ENCODE measurements around the gene F8A3.
"Not testable (repeated sequence)": the region's sequence is repeated elsewhere in the genome, so short reads cannot be mapped to it uniquely, and the experiment has no call there.

Gene F8A3

GRCh38 chrX:155458471-155458870 is at the start of gene F8A3:
TSS of gene F8A3 (minus strand) at chrX:155458620. CDS start at chrX:155458600, 20 bp downstream.
- intact Hi-C loops (cut with DNase I); DNase-seq: not testable (repeated sequence)

- intact Hi-C loops (cut with DNase I), result no loop called here
- DNase-seq, result no peak
These were observed 46.9 kb upstream of the F8A3 start for GRCh38 chrX:155505296-155505695.

- DNase-seq; intact Hi-C loops (cut with DNase I): not testable (repeated sequence)
These were observed 36.7 kb upstream of the F8A3 start for GRCh38 chrX:155495134-155495533.

GRCh38 chrX:155491421-155491820 is 33.0 kb upstream of the F8A3 start:
- DNase-seq; intact Hi-C loops (cut with DNase I): not testable (repeated sequence)

GRCh38 chrX:155477136-155477535 is 18.7 kb upstream of the F8A3 start:
- intact Hi-C loops (cut with DNase I); DNase-seq: not testable (repeated sequence)

DNA sequence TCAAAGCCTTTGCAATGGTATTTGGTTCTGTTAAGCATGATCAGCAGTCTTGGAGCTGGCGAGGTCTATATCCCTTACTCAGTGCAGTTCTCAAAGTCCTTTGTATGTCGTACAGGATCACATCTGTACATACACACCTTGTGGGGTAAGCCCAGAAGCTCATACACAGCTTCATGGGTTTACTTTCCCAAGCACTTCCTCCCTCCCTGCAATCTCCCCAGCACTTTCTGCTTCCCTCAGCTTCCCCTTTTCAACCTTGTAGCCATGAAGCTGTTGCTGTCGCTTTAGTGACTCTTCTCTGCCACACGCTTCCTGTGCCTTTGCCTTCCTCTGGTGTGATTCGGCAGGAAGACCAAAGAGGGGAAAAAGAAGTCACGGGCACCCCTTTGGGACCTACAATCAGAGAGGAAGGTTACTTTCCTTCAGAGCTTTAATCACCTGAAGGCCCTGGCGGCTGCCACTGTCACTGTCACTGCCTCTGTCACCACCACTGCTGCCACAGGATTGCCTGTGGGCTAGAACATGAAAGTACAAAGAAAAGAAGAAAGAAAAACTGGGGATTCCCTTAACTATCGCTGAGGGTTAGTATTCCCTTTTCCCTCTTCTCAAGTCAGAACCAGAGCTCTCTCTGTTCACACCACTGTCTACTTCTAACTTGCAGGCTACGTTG is 8.0 kb upstream of the F8A3 start:
- intact Hi-C loops (cut with DNase I), result not testable (repeated sequence)

DNA sequence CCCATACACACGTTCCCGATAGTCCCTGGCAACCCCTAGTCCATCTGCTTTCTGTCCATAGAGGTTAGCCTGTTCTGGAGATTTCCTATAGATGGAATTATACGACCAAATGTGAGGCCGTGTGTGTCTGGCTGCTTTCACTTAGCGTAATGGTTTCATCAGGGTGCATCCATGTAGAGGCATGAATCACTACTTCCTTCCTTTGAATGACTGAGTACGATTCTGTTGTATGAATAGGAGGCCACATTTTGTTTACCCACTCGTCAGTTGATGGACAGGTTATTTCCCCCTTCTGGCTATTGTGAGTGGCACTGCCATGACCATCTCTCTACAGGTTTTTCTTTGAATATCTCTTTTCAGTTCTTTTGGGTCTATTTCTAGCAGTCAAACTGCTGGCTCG is 2.1 kb upstream of the F8A3 start:
- intact Hi-C loops (cut with DNase I); DNase-seq: not testable (repeated sequence)

More for the DNA sequence above, 8.0 kb upstream of the F8A3 start:
- not testable (repeated sequence) for DNase-seq

DNA sequence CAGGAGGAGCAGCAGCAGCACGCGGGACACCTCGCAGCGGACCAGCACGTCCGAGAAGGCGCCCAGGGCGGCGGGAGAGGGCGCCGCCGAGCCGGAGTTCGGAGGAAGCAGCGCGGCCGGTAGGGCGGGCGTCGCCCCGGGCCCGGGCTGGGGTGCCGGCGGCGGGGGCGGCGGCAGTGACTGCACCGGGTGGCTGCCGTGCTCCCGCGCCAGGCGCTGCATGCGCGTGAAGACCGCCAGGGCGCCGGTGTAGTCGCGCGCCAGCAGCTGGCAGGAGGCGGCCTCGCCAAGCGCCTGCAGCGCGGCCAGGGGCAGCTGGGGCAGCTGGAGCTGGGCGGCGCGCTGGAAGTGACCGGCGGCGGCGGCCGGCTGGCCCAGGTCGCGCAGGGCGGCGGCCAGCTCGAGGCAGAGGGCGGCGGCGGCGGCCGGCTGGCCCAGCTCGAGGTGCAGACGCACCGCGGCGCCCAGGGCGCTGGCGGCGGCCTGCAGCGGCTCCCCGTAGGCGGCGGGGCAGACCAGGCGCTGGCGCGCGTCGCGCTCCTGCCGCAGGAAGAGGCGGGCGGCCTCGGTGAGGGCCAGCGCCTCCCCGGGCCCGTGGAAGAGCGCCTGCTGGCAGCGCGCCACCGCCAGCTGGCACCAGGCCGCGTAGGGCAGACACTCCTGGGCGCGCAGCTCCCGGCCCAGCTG is 516 bp downstream of the F8A3 start:
- DNase-seq; intact Hi-C loops (cut with DNase I): not testable (repeated sequence)

GRCh38 chrX:155441097-155441496 is 17.3 kb downstream of the F8A3 start:
- intact Hi-C loops (cut with DNase I), result no loop called here
- DNase-seq, result peak in 1 of 10 donors; percentile 43

DNA sequence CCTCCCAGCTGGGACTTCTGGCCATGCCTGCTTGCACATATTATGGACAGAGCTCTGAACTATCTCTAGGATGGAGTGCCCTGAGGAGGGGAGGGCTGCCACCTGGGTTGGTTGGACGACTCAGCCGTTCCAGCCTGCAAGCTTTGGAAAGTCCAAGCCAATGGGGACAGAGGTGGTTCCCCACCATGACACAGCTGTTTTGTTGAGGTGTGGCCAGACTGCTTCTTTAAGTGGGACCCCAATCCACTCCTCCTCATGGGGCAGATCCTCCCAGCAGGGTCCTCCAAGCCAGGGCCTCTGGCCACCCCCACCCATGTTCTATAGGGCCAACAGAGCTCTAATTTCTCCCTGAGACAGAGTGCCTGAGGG is 22.7 kb downstream of the F8A3 start:
- peak in 1 of 10 donors; percentile 53 for DNase-seq
- intact Hi-C loops (cut with DNase I), result no loop called here

DNA sequence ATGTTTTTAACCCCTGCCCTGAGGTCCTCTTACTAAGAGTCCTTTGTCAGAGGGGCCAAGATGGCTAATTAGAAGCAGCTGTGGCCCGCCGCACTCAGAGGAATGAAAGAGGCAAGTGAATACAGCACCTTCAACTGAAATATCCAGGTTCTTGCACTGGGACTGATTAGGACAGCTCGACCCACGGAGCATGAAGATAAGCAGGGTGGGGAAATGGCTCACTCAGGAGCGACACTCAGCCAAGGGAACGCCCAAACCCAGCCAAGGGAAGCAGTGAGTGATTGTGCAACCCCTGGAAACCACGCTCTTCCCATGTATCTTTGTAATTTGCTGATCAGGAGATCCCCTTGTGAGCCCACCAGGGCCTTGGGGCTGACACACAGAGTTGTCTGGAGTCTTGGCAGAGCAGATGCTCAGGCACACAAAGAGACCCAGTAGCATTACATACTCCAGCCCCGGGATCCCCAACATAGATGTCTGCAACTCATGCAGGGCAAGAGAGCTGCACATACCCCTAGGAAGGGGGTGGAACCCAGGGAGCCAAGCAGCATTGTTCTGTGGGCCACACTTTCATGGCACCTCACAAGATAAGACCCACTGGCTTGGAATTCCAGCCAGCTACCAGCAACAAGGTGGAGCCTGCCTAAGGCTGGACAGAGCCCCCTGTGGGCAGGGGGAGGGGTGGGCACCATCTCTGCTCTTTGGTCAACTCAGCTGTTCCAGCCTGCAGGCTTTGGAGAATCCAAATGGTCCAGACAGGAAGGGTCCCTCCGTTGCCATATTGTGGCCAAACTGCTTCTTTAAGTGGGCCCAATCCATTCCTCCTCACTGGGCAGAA is 23.3 kb downstream of the F8A3 start:
- intact Hi-C loops (cut with DNase I), result no loop called here
- peak in 1 of 10 donors; percentile 56 for DNase-seq

GRCh38 chrX:155417769-155418168 is 40.7 kb downstream of the F8A3 start:
- no peak for DNase-seq
- intact Hi-C loops (cut with DNase I), result no loop called here

Measured in posterior cingulate gyrus (tissue), 11 donors.